GM23248 (cell line): ENCODE data around the gene NMT1.

ENCODE experiments used
- EZH2 ChIP-seq: fragments of 200-600 bp; sonication (generic); IDR thresholded peaks from 2 replicates; pipeline ENCODE4 v1.6.1; 2018; ENCODE audit warnings: antibody characterized with exemption, mild to moderate bottlenecking; ENCODE audit not compliant: insufficient read depth, poor library complexity, severe bottlenecking
- EZH2phosphoT487 ChIP-seq: fragments of 200-600 bp; sonication (generic); IDR thresholded peaks from 2 replicates; pipeline ENCODE4 v1.6.1; 2018; ENCODE audit warnings: antibody characterized with exemption, moderate library complexity, mild to moderate bottlenecking, low read depth; ENCODE audit not compliant: insufficient read depth

GRCh38 chr17:45108051-45108450, 46.9 kb downstream of the NMT1 start:
- TF ChIP-seq EZH2, result no peak
- no peak for TF ChIP-seq EZH2phosphoT487
